HepG2 (cell line): Measurements from ENCODE around the gene STK11. TPM values are rescaled to one million over a fixed set of nuclear protein-coding genes. Genes with fewer than 3 reads are reported as not detected.

ENCODE experiments used
- ARNT2 ChIP-seq: sonication (generic); formaldehyde crosslinking; IDR thresholded peaks from 2 replicates; pipeline ENCODE4 v1.8.0; 2022; ENCODE audit warnings: mild to moderate bottlenecking, low read depth, missing genetic modification reagents, moderate library complexity
- ATAD3A ChIP-seq: sonication (generic); formaldehyde crosslinking; IDR thresholded peaks from 2 replicates; pipeline ENCODE4 v1.4.0; 2020; ENCODE audit warnings: missing genetic modification reagents
- ATF2 ChIP-seq: sonication (generic); formaldehyde crosslinking; IDR thresholded peaks from 2 replicates; pipeline ENCODE4 v1.4.0; 2020; ENCODE audit warnings: missing genetic modification reagents
- HOXD1 ChIP-seq: sonication (generic); formaldehyde crosslinking; IDR thresholded peaks from 2 replicates; pipeline ENCODE4 v1.5.0; 2020; ENCODE audit warnings: missing genetic modification reagents
- JUNB ChIP-seq: sonication (generic); formaldehyde crosslinking; IDR thresholded peaks from 2 replicates; pipeline ENCODE4 v1.8.0; 2022; ENCODE audit warnings: missing genetic modification reagents, mild to moderate bottlenecking, borderline replicate concordance
- ONECUT2 ChIP-seq: sonication (generic); formaldehyde crosslinking; IDR thresholded peaks from 2 replicates; pipeline ENCODE4 v1.4.0; 2020; ENCODE audit warnings: missing genetic modification reagents
- PAXIP1 ChIP-seq: sonication (generic); formaldehyde crosslinking; conservative IDR thresholded peaks from 2 replicates; pipeline ENCODE4 v1.4.0; 2020; ENCODE audit warnings: mild to moderate bottlenecking, missing genetic modification reagents, moderate library complexity
- SMARCE1 ChIP-seq: fragments of 450-650 bp; IDR thresholded peaks from 2 replicates; pipeline ENCODE4 v1.6.1; 2017; ENCODE audit warnings: borderline replicate concordance
- TMF1 ChIP-seq: sonication (generic); formaldehyde crosslinking; IDR thresholded peaks from 2 replicates; pipeline ENCODE4 v1.8.1; 2022; ENCODE audit warnings: low read depth, missing genetic modification reagents
- ZBTB39 ChIP-seq: sonication (generic); formaldehyde crosslinking; IDR thresholded peaks from 2 replicates; pipeline ENCODE4 v1.5.0; 2020; ENCODE audit warnings: missing genetic modification reagents
- ZC3H13 ChIP-seq: sonication (generic); formaldehyde crosslinking; IDR thresholded peaks from 2 replicates; pipeline ENCODE4 v1.8.1; 2023; ENCODE audit warnings: mild to moderate bottlenecking, missing genetic modification reagents, moderate library complexity
- ZNF101 ChIP-seq: sonication (generic); formaldehyde crosslinking; IDR thresholded peaks from 2 replicates; pipeline ENCODE4 v1.4.0; 2020; ENCODE audit warnings: mild to moderate bottlenecking, low read depth, missing genetic modification reagents, borderline replicate concordance
- ZNF280D ChIP-seq: sonication (generic); formaldehyde crosslinking; IDR thresholded peaks from 2 replicates; pipeline ENCODE4 v1.5.1; 2020; ENCODE audit warnings: mild to moderate bottlenecking, missing genetic modification reagents
- ZNF34 ChIP-seq: sonication (generic); formaldehyde crosslinking; IDR thresholded peaks from 2 replicates; pipeline ENCODE4 v1.4.0; 2020; ENCODE audit warnings: mild to moderate bottlenecking, missing genetic modification reagents, borderline replicate concordance
- ZNF597 ChIP-seq: sonication (generic); formaldehyde crosslinking; IDR thresholded peaks from 2 replicates; pipeline ENCODE4 v1.5.0; 2020; ENCODE audit warnings: missing genetic modification reagents
- ZNF737 ChIP-seq: sonication (generic); formaldehyde crosslinking; IDR thresholded peaks from 2 replicates; pipeline ENCODE4 v1.5.0; 2020; ENCODE audit warnings: missing genetic modification reagents, mild to moderate bottlenecking, borderline replicate concordance
- ZNF788 ChIP-seq: sonication (generic); formaldehyde crosslinking; IDR thresholded peaks from 2 replicates; pipeline ENCODE4 v1.5.0; 2020; ENCODE audit warnings: mild to moderate bottlenecking, missing genetic modification reagents, borderline replicate concordance
- polyA plus RNA-seq, 8 experiments: library from polyadenylated mRNA; depleted of rRNA in 3 of 8; stranded (reverse) in 7 of 8; unstranded in 1 of 8; fragments of >200 nt; fragmentation: Illumina TruSeq in 4 of 8; extraction: Trizol in 4 of 8; gene quantifications; 2 replicates each; pipeline versions ENCODE4 v1.2.1 to v1.2.3, GENCODE V29; 2011 to 2016; ENCODE audit warnings: low read depth in 4 of 8, missing spikeins in 1 of 8, mixed read lengths in 1 of 8; ENCODE audit not compliant: insufficient read depth in 1 of 8
- total RNA-seq, 5 experiments: library from RNA; depleted of rRNA; stranded (reverse); fragments of >200 nt; fragmentation: Illumina TruSeq; extraction: Trizol; gene quantifications; 2 replicates each; pipeline ENCODE4 v1.2.3, GENCODE V29; 2016; ENCODE audit warnings: low read depth in 1 of 5

STK11 gene
- total and polyA plus RNA-seq, 2 of the 13 experiments (the other 11 are each of a cell fraction or from before 2014, with no cell fraction given) = 27.5 to 43.6 TPM

GRCh38 chr19:1269478-1270212, 64.1 kb downstream of the STK11 start (continued):
- TF ChIP-seq ZNF280D (CRISPR knock-in tag) = no peak
- TF ChIP-seq PAXIP1 = no peak
- no peak; the same call in 1 of the 2 replicates for TF ChIP-seq ZNF101 (CRISPR knock-in tag)
- TF ChIP-seq ZBTB39 (CRISPR knock-in tag) = 0 out of 2 replicates have a peak, but pooled peaks have one; percentile 43
- TF ChIP-seq ARNT2 (CRISPR knock-in tag) = peak; percentile 90
- TF ChIP-seq ZC3H13 (CRISPR knock-in tag) = no peak
- TF ChIP-seq HOXD1 (CRISPR knock-in tag) = no peak
- no peak for TF ChIP-seq ZNF597 (CRISPR knock-in tag)
- TF ChIP-seq ONECUT2 = no peak
- peak; percentile 72; the same call in 1 of the 2 replicates for TF ChIP-seq ZNF788
- TF ChIP-seq ZNF737 = no peak
- TF ChIP-seq SMARCE1 = no peak
- no peak for TF ChIP-seq ATAD3A (CRISPR knock-in tag)
- no peak for TF ChIP-seq ATF2
- TF ChIP-seq ZNF34 (CRISPR knock-in tag) = 0 out of 2 replicates have a peak, but pooled peaks have one; percentile 67
- TF ChIP-seq TMF1 (CRISPR knock-in tag) = no peak
- TF ChIP-seq JUNB (CRISPR knock-in tag) = no peak; the same call in 1 of the 2 replicates
